Left ventricle myocardium inferior (tissue), 1 donor: ENCODE data around the gene SUB1. TPM values are rescaled to one million over a fixed set of nuclear protein-coding genes. Genes with fewer than 3 reads are reported as not detected.
A peak's percentile ranks its signal among the peaks of the same experiment; 100 is the strongest.

Experiments used
- DNase-seq: peaks from one replicate; pipeline ENCODE4 v3.0.0-alpha.2; 2020
- H3K27ac ChIP-seq: fragments of 200-600 bp; replicated peaks from 2 replicates; pipeline ENCODE4 v1.8.0; 2021
- H3K27me3 ChIP-seq: fragments of 200-600 bp; 2 replicates; pipeline ENCODE4 v1.8.0; 2021; ENCODE audit warnings: low read depth
- H3K36me3 ChIP-seq: fragments of 200-600 bp; 2 replicates; pipeline ENCODE4 v1.8.0; 2021
- H3K4me1 ChIP-seq: fragments of 200-600 bp; 2 replicates; pipeline ENCODE4 v1.8.0; 2021
- H3K4me3 ChIP-seq: fragments of 200-600 bp; 2 replicates; pipeline ENCODE4 v1.8.0; 2021; ENCODE audit warnings: mild to moderate bottlenecking, moderate library complexity
- H3K9me3 ChIP-seq: fragments of 200-600 bp; replicated peaks from 2 replicates; pipeline ENCODE4 v1.8.0; 2021
- intact Hi-C: fragments of 100-400 bp; cut with micrococcal nuclease; formaldehyde crosslinking; loops from one replicate; pipeline ENCODE4 v1.11.0; 2022
- total RNA-seq: library from RNA; stranded (reverse); fragmentation: NEBNext Ultra II Directional; extraction: Animal tissue kit (Norgen Biotek cat#: 25700); gene quantifications from one replicate; pipeline ENCODE4 v1.2.1, GENCODE V29; 2021
- TF ChIP-seq, protein P1 (sequence below): fragments of 200-600 bp; IDR thresholded peaks from 2 replicates; pipeline ENCODE4 v1.8.0; 2021; ENCODE audit warnings: antibody characterized with exemption, mild to moderate bottlenecking, borderline replicate concordance
- donor health status: DM: no; HTN: yes; CAD: no; lungs with severe emphysema.

Gene SUB1
- total RNA-seq, 1 donor from 2014 or later: 222 TPM

DNA sequence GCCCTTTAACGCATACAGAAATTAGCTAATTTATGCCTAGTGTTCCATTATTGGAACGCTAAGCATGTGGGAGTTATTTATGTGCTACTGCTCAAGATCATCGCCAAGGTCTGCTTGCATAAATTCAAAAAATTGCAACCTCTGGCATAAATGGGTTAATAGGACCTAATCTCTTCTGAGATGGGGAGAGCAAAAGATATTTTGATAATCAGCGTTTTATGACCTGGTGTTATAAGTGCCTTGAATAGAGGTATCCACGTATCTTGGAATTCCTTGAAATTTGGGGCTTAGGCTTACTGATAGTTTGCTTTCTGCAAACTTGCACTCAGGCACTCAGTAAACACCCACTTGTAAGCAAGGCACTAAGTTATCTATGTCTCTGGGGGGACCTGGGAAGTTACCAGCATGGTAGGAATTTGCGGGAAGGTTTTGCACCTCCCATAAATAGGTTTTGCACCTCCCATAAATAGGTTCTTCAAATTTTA lies 1.8 kb downstream of the SUB1 start:
- Histone ChIP-seq H3K4me3 (peak overlapping the region; percentile 93), H3K27ac (peak overlapping the region; percentile 99), H3K27me3 (no peaks in the 10 kb centered on the region), H3K4me1 (peaks cover 46% of the 10 kb centered on the region), H3K9me3 (peaks cover 2% of the 10 kb centered on the region), H3K36me3 (peaks cover 33% of the 10 kb centered on the region)
- intact Hi-C loops: no loop called here
- TF ChIP-seq, protein P1, sequence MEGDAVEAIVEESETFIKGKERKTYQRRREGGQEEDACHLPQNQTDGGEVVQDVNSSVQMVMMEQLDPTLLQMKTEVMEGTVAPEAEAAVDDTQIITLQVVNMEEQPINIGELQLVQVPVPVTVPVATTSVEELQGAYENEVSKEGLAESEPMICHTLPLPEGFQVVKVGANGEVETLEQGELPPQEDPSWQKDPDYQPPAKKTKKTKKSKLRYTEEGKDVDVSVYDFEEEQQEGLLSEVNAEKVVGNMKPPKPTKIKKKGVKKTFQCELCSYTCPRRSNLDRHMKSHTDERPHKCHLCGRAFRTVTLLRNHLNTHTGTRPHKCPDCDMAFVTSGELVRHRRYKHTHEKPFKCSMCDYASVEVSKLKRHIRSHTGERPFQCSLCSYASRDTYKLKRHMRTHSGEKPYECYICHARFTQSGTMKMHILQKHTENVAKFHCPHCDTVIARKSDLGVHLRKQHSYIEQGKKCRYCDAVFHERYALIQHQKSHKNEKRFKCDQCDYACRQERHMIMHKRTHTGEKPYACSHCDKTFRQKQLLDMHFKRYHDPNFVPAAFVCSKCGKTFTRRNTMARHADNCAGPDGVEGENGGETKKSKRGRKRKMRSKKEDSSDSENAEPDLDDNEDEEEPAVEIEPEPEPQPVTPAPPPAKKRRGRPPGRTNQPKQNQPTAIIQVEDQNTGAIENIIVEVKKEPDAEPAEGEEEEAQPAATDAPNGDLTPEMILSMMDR: no peak
- DNase-seq: no peak

DNA sequence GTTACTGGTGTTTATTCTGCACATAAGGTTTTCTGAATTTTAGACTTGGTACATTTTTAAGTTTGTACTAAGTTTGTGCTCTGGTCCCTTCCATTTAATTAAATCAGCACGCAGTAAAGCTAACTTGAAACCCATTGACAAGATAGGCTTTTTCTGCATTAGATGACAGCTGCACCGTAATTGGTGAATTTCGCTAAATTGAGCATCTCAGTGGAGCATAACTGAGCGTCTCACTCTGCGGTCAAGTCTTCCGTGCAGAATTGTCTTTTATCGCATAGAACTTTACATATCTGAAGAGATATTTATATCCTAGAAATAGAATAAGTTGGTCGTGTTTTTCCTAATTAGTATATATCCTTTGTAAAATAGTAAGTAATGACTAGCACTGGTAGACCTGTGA lies 4.1 kb downstream of the SUB1 start:
- Histone ChIP-seq H3K36me3 (peaks cover 55% of the 10 kb centered on the region), H3K4me1 (peaks cover 49% of the 10 kb centered on the region), H3K27me3 (no peaks in the 10 kb centered on the region), H3K9me3 (peaks cover 2% of the 10 kb centered on the region), H3K27ac (no peak overlapping the region), H3K4me3 (no peak overlapping the region)
- DNase-seq: no peak
- intact Hi-C loops: no loop called here
- TF ChIP-seq, protein P1: no peak

DNA sequence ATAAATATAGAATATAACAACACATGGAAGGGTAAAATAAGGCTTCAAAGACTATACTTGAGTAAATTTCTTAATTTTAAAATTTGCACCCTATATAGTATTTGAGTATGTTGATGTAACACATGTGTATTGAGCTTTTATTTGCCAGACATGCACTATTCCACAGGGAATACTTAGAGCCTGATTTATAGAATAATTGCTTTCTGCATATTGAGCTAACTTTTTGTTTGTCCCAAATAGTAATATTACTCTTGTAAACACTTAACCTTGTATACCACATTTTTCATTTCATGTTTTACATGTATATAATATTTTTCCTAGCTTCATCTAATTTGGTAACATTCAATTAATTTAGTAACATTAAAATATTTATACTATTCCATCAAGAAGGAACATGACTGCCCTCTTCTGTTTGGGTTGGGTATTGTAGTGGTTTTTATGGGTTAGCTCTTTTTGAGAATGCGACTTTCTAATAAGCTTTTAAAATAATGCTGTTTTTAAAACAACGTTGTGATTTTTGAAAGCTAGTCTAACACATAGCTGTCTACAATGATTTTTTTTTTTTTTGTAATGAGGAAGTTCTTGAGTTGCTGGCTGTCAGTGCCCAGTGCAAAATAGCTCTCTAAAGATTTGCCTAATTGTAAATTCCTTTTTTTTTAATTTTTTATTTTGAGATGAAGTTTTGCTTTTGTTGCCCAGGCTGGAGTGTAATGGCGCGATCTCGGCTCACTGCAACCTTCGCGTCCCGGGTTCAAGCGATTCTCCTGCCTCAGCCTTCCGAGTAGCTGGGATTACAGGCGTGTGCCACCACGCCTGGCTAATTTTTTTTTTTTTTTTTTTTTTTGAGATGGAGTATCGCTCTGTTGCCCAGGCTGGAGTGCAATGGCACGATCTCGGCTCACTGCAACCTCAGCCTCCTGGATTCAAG lies 4.8 kb downstream of the SUB1 start:
- Histone ChIP-seq H3K36me3 (peaks cover 63% of the 10 kb centered on the region), H3K27ac (no peak overlapping the region), H3K9me3 (no peaks in the 10 kb centered on the region), H3K4me1 (peaks cover 49% of the 10 kb centered on the region), H3K4me3 (no peak overlapping the region), H3K27me3 (no peaks in the 10 kb centered on the region)
- intact Hi-C loops: loop anchor here (5.0 kb wide), 1 partner anchor 103 kb away; no protein-coding TSS in a partner anchor
- TF ChIP-seq, protein P1: peak; percentile 86
- no peak for DNase-seq

DNA sequence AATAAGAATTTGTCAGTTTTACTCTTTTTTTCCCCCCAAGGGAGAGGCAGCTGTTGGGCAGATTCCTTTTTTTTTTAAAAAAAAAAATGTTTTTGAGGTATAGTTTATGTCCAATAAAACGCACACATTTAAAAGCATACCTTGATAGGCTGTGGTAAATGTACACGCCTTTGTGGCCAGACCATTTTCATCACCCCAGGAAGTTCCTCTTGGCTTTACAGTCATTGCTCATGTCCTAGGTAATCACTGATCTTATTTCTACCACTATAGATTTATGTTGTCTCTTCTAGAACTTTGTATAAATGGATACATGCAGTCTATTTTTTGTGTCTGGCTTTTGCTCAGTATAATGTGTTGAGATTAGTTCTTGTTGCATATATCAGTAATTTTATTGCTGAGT lies 9.8 kb downstream of the SUB1 start:
- no peaks in the 10 kb centered on the region for H3K9me3 ChIP-seq
- peaks cover 55% of the 10 kb centered on the region for H3K4me1 ChIP-seq
- H3K27me3 ChIP-seq: no peaks in the 10 kb centered on the region
- intact Hi-C loops: no loop called here
- no peak overlapping the region for H3K27ac ChIP-seq
- peaks cover 73% of the 10 kb centered on the region for H3K36me3 ChIP-seq
- DNase-seq: no peak
- TF ChIP-seq, protein P1: no peak
- no peak overlapping the region for H3K4me3 ChIP-seq

DNA sequence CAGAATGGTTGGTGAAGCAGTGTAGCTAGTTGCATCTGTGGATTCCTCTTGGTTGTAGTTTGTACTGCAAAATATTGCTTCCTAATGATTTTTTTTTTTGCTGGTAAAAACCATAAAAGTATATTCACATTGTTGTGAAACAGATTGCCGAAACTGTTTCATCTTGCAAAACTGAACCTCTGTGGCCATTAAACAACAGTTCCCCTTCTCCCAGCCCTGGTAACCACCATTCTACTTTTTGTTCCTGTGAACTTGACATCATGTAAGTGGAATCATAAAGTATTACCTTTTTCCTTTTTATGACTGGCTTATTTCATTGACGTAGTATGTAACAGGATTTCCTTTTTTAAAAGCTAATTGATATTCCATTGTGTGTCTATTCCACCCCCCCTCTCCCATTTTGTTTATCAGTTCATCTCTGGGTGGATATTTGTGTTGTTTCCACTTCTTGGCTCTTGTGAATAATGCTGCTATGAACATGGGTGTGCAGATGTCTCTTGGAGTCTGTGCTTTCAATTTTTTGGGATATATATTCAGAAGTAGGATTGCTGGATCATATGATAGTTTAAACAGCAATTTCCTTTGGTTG lies 11.8 kb downstream of the SUB1 start:
- Histone ChIP-seq H3K36me3 (peaks cover 75% of the 10 kb centered on the region), H3K27ac (peak overlapping the region; percentile 53), H3K4me3 (no peak overlapping the region), H3K27me3 (no peaks in the 10 kb centered on the region), H3K9me3 (no peaks in the 10 kb centered on the region), H3K4me1 (peaks cover 66% of the 10 kb centered on the region)
- TF ChIP-seq, protein P1: no peak
- intact Hi-C loops: no loop called here
- DNase-seq: no peak
